SH-SY5Y (cell line): Measurements from ENCODE around the gene SYT17.

Experiments
- GATA2 ChIP-seq: IDR thresholded peaks from 2 replicates; pipeline ENCODE4 v1.6.1; 2011; ENCODE audit warnings: mild to moderate bottlenecking, low read depth, low read length
- GATA3 ChIP-seq: IDR thresholded peaks from 2 replicates; pipeline ENCODE4 v1.6.1; 2011; ENCODE audit warnings: low read depth, mild to moderate bottlenecking, low read length, moderate library complexity

DNA sequence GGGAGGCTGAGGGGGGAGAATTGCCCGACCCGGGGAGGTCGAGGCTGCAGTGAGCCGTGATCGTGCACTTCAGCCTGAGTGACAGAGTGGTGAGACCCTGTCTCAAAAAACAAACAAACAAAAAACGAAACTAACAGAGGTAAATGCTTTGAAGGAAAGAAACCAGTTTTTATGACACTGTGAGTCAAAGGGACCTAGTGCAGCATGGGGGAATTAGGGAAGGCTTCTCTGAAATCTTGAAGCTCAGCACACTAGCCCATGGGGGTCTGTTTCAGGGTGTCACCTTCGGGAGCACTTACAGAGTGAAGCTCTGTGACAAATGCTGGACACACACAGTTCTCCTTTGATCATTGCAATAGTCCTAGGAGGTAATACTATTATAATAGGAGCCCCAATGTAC lies 37.7 kb upstream of the SYT17 start:
- TF ChIP-seq GATA2 (no peak), GATA3 (no peak)
